GM21619 (cell line): ENCODE results near the gene B3GALNT2.
"Not testable (repeated sequence)": the region's sequence is repeated elsewhere in the genome, so short reads cannot be mapped to it uniquely, and the experiment has no call there.

Source experiments
- ATAC-seq: cut with Tn5 transposase; IDR thresholded peaks from one replicate; pipeline ENCODE4 v1.9.1; 2021; ENCODE audit not compliant: unreplicated experiment

B3GALNT2 gene

DNA sequence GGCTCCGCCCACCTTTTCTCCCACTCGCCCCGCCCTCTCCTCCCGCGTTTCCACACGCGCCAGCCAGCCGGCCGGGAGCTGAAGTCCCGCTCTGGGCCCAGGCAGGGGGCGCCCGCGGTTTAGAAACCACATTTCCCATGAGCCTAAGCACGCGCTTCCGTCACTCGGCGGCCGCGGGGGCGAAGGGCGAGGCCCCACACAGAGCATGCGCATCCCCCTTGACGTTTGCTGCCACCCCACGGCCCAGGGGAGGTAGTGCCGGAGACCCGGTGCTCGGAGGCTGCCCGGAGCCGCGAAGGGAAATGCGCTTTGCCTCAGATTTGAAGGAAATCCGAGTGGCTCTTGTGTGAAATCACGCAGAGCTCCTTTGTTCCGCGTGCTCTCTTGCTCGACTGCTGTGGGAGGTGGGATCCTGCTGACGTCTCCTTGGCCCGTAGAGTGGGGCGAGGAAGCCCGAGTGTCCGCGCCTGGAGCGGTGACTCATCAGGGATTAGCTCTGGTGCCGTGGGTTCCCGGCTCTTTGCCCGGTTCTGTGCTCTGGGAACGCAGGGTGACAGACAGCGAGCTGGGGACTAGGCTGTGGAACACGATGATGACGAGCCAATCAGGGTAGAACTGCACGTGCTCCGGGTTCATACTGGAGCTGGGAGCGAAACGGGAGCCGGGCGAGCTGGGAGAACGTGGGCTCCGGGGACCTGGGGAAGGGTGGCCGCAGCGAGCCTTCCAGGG, 406 bp upstream of the B3GALNT2 start:
- ATAC-seq = peak; percentile 84

DNA sequence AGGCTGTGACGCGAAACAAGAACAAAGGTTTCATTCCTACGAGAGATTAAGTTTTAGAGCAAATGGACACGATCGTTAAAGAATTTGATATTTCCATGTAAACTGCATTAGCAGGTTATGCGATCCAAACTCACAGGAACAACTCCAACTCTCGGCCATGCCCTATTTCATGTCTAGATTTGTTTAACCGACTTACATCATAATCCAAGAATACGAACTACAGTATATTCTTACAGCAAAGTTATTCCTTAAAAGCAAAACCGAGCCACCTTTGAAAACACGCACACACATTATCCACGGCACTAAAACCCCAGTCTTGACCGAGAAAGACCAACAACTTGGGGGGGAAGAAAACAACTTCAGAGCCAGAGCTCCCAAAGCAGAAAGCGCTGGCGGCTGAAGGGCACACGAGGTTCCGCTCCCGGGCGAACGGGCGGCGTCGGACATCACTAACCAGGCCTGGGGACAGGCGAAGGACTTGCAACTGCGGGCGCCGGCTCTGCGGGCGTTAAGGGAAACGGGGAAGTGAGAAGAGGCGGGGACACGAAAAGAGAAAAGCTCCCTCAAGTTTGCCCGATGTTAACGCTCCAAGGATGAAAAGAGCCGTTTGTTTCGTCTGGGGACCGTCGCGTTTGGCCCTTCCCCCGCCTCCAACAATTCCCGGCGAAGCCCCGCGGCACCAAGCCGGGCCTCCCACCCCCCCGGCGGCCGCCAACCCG, 690 bp downstream of the B3GALNT2 start:
- peak; percentile 8 for ATAC-seq

DNA sequence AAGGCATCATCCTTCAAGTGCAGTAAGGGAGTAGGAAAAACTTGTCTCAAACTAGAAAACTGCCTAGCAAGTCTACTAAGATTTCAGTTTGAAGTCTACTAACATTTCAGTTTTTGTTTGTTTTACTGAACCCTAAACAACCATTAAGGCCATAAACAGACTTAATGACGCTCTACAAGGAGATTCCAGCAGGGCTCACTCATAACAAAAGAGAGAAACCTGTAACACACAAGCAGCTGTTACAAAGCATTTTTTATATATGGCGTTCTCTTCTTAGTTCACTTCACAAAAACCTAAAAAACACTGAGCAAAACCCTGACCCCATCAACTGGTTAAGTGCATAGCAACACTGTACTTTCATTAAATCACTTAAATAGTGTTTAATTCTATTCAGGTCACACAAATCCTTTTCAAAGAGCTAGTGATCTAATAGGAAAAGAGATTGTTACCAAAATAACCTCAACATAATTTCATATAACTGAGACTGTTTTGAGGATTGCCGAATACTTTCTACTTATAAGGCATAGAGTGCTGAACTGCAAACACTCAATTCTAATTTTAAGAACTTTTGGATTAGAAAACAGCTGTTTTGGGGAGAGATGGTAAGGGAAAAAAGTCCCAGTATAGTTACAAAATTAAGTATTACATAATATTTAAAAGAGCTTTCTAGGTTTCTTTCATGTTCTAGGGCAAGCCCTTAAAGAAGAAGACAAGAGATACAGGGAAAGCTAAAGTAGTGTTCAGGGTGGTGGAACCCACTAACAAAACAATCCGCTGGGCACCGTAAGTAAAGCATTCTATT, 1.4 kb downstream of the B3GALNT2 start:
- ATAC-seq = no peak

DNA sequence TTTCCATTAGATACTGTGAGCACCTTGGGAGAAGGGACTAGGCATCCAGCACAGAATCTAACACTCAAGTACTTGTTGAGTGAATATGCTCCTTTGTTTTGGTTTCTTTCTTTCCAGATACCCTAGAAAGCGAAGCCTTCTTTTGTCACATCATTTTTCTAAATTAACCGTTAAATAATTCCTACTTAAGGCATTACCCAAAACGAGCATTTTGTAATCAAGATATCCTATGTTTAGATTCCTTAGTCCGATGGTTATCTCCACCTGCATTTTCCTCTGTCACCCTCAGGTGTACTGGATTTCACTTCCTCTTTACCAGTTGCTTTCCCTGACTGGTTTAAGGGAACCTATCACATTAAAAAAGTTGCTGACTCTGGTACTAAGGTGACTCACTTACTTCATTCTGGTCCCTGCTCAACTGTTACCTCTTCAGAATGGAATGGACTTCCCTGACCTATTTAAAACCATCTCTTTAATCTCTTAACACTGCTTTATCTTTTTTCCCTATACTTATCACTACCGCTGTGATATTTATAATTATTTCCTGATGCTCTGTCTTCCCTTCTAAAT, 3.2 kb downstream of the B3GALNT2 start:
- ATAC-seq = no peak

DNA sequence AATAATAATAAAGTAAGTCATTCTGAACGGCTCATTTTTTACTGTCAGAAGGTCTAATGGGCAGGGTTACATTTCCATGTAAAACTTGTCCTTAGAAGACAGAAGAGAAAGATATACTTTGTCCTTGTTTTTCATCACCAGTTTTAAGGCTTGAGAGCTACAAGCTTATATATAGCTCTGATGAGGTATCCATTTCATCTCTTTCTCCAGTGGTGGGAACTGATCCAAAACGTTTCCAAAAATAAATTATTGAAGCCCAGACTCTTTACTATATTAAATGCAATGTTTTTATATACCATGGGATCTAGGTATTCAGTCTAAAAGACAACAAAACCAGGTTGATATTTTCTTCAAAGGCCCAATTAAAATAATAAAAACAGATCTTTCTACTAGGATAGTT, 8.7 kb downstream of the B3GALNT2 start:
- ATAC-seq = no peak

DNA sequence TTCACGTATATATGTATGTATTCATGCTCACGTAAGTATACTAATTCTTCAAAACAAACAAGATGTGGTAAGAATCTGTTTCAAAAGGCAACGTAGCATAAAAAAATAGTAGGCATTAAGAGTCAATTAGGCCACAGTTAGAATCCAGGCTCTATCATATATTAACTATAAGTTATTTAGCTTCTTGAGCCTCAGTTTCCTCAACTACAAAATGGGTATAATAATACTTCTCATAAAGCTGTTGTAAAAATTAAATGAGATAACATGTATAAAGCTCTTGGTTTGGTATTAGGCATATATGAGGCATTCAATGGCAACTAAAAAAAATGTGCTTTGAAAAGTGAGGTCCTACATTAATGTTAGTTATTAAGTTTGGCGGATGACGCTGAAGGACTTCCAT, 9.2 kb downstream of the B3GALNT2 start:
- no peak for ATAC-seq

DNA sequence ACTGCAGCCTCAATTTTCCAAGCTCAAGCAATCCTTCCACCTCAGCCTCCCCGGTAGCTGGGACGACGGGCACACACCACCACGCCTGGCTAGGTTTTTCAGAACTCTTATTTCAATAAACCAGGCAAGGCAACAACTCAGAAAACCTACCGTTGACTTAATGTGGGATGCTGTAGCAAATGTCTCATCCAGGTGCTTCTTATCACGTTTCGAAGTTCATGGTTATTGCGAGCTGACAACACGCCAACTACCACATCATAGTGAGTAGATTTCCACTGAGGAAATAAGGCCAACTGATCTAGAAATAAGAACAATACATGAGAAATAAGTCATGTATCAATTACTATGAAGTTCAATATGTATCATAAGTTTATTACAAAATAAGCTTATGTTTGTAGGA, 9.7 kb downstream of the B3GALNT2 start:
- ATAC-seq = no peak

DNA sequence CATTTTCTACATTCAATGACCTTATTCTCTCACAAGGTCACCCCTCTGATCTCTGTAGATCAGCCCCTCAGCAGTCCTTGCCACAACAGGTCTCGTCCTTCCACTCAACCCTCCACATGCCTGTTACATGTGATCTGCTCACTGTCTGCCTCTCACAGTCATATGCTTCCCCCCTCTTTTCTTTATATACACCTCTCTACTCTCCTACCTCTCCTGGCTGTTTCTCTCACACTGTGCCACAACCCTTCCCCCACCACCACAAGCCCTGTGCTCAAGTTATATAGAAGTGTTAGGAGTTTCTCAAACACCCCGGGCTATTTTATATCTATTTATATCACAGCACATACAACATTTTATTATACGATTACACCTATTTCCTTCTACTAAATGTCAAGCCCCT, 12.6 kb downstream of the B3GALNT2 start:
- ATAC-seq = no peak

DNA sequence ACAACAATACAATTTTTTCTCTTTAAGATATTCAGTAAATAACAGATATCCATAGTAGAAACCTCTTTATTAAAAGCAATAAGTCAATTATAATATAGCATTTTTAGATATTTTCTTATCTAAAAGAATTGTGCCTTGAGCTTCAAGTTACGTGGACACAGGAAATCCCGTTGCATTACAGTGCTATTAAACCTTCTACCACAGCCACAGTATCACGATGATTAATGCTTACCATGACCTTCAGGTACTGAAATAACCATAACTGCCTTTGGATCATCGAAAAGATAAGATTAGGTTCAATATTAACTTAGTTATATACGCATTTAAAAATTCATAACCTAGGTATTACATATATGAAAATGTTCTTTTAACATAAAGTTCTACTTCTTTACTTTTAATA, 17.9 kb downstream of the B3GALNT2 start:
- ATAC-seq = no peak

DNA sequence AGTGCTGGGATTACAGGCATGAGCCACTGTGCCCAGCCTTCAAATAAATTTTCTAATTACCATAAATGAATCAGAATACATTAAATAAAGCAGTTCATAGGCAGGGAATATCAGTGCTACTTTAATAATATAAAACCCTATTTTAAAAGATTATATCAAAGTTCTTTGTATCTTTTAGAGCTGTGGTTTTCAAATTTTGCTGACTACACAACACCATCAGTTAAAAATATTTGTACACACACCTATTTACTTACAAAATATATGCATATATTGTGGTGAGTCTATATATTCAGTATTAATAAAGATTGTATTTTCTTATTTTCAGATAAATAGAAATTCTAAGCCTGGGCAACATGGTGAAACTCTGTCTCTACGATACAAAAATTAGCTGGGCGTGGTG, 18.7 kb downstream of the B3GALNT2 start:
- no peak for ATAC-seq

DNA sequence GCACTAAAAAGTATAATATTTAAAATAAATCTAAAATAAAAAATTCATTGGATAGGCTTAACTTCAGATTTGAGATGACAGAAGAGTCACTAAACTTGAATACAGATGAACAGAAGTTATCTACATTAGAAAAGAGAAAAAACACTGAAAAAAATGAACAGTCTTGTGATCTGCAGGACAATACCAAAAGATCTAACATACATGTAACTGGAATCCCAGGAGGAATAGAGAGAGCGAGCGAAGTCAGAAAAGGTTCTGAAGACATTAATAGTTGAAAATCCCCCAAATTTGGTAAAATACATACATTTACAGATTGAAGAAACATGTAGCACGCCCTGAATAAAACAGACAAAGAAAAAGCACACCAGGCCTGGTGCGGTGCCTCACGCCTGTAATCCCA, 21.2 kb downstream of the B3GALNT2 start:
- ATAC-seq = no peak

- no peak for ATAC-seq
Observed at GRCh38 chr1:235473806-235474205, 30.4 kb downstream of the B3GALNT2 start.

DNA sequence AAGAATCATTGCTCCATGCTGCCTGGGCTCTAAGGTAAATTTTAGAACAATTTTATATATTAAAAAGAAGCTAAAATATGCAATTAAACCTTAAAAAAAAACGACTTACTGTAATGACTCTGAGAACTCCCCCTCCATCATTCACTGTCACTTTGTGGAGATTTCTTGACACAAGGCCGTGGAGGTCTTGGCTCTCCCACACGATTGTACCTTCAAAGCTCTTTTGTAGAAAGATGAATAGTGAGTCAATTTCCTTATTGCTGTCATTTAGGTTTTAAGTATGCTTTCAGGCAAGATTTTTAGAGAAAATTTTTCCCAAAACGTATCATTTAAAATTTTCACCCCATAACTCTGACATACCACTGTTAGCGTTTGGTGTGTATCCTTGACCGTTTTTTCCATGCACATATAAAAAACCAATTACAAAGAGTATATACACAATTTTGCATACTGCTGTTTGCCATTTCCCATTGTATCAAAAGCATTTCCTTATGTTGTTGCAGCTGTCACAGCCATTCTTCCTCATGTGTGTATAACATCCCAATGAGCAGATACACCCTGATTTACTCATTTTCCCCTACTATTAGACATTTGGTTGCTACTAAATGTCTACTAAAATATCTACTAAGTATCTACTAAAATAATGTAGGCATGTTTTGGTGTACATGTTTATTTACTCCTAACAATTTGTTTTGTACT, 33.4 kb downstream of the B3GALNT2 start:
- no peak for ATAC-seq

DNA sequence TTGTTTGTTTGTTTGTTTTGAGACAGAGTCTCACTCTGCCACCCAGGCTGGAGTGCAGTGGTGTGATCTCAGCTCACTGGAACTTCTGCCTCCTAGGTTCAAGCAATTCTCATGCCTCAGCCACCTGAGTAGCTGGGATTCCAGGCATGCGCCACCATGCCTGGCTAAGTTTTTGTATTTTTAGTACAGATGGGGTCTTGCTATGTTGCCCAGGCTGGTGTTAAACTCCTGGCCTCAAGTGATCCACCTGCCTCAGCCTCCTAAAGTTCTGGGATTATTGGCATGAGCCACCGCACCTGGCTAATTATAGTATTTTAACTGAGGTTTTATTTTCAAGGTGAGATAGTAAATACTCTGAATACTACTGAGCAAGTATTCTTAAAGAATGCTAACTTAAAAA, 34.4 kb downstream of the B3GALNT2 start:
- ATAC-seq = not testable (repeated sequence)

DNA sequence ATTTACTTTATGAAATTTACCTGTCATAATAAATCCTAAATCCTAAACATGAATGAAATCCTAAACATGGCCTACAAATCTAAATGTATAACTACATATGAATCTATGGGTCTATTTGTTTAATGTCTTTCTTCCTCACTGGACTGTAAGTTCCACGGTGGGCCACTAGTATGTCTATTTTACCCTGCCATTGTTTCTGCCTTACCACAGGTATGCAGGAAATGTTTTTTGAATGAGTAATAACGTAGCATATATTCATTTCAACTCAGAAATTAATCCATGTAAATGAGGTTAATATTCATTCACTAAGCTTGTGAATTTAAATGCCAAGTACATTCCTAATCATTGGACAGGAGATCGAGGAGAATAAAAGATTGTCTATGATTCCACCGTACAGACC, 35.3 kb downstream of the B3GALNT2 start:
- no peak for ATAC-seq

- ATAC-seq = no peak
Observed at GRCh38 chr1:235468004-235468403, 36.2 kb downstream of the B3GALNT2 start.

- ATAC-seq = no peak
Observed at GRCh38 chr1:235465066-235465465, 39.2 kb downstream of the B3GALNT2 start.

GRCh38 chr1:235462832-235463231, 41.4 kb downstream of the B3GALNT2 start:
- not testable (repeated sequence) for ATAC-seq

DNA sequence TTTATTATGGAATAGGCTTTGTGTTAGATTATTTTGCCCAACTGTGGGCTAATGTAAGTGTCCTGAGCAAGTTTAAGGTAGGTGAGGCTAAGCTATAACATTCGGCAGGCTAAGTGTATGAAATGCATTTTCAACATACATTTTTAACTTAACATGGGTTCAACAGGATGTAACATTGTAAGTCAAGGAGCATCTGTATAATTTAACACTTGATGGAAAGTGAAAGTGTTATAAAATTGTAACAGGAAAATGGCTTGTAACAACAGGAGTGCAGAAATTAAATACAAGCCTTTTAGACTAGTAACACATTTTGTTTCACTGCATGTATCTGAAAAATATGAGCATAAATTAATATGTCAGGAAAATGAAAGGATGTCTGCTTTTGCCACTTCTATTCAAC, 42.3 kb downstream of the B3GALNT2 start:
- ATAC-seq = no peak

GRCh38 chr1:235460770-235461169, 43.5 kb downstream of the B3GALNT2 start:
- no peak for ATAC-seq

DNA sequence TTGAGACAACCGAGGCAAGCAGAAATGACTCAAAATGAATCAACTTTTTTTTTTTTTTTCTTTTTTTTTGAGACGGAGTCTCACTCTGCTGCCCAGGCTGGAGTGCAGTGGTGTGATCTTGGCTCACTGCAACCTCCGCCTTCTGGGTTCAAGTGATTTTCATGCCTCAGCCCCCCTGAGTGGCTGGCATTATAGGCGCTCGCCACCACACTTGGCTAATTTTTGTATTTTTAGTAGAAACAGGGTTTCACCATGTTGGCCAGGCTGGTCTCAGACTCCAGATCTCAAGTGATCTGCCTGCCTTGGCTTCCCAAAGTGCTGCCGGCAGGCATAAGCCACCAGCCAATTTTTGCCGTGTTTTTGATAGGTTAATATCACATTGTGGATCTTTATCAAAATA, 46.4 kb downstream of the B3GALNT2 start:
- ATAC-seq = not testable (repeated sequence)
